Muscle of leg (tissue), 11 donors: ENCODE measurements around the gene ZNF487. TPM values are rescaled to one million over a fixed set of nuclear protein-coding genes. Genes with fewer than 3 reads are reported as not detected.
"Not testable (repeated sequence)": the region's sequence is repeated elsewhere in the genome, so short reads cannot be mapped to it uniquely, and the experiment has no call there.

ENCODE experiments used
- DNase-seq: peaks from one replicate; pipeline ENCODE4 v3.0.0; 2013
- H3K27ac ChIP-seq: one replicate; pipeline ENCODE4 v1.5.1; 2013; ENCODE audit warnings: mild to moderate bottlenecking, low read length, control low read depth
- H3K27me3 ChIP-seq: one replicate; pipeline ENCODE4 v1.6.1; 2013; ENCODE audit warnings: low read length; ENCODE audit not compliant: control insufficient read depth, insufficient read depth
- H3K36me3 ChIP-seq: one replicate; pipeline ENCODE4 v1.6.1; 2013; ENCODE audit warnings: low read length; ENCODE audit not compliant: control insufficient read depth, insufficient read depth
- H3K4me1 ChIP-seq: one replicate; pipeline ENCODE4 v1.6.1; 2013; ENCODE audit warnings: low read length; ENCODE audit not compliant: control insufficient read depth, insufficient read depth
- H3K4me3 ChIP-seq: one replicate; pipeline ENCODE4 v1.5.1; 2013; ENCODE audit warnings: low read length, control low read depth
- H3K9me3 ChIP-seq: replicated peaks from 2 replicates; pipeline ENCODE4 v1.6.1; 2013; ENCODE audit warnings: low read depth, low read length; ENCODE audit not compliant: control insufficient read depth
- WGBS: methylation state at CpG from one replicate; pipeline ENCODE4 v1.1.5; 2013; ENCODE audit warnings: missing lambda C conversion rate; ENCODE audit not compliant: insufficient coverage; 5-methylcytosine and 5-hydroxymethylcytosine counted together
- polyA plus RNA-seq, 8 donors: library from polyadenylated mRNA; unstranded; fragments of 120-200 nt; gene quantifications; one replicate each; pipeline versions ENCODE4 v1.2.1 to v1.2.3, GENCODE V29; 2013; ENCODE audit warnings: inconsistent platforms in 1 of 8, low replicate concordance in 1 of 8; ENCODE audit not compliant: insufficient read length in 8 of 8, insufficient read depth in 1 of 8
- total RNA-seq: library from RNA; stranded (reverse); fragments of 120-200 nt; gene quantifications from one replicate; pipeline ENCODE4 v1.2.4, GENCODE V29; 2013

ZNF487 gene
- total and polyA plus RNA-seq, 9 donors = 3.6 to 5.9 (median 4.1) TPM

DNA sequence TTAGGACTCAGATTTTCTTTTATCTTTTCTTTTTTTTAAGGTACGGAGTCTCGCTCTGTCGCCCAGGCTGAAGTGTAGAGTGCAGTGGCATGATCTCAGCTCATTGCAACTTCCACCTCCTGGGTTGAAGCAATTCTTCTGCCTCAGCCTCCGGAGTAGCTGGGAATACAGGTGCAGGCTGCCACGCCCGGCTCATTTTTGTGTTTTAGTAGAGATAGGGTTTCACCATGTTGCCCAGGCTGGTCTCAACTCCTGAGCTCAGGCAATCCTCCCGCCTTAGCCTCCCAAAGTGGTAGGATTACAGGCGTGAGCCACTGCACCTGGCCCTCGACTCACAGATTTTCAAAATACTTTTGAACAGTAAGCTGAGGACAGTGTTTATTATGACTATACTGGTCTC, 17.1 kb downstream of the ZNF487 start:
- H3K4me3 ChIP-seq, H3K9me3 ChIP-seq, H3K27ac ChIP-seq, H3K27me3 ChIP-seq, H3K36me3 ChIP-seq, DNase-seq: not testable (repeated sequence)
- H3K4me1 ChIP-seq = peaks cover 16% of the 10 kb centered on the region
- WGBS = 100% methylated on average over 1 of the region's 9 CpGs

DNA sequence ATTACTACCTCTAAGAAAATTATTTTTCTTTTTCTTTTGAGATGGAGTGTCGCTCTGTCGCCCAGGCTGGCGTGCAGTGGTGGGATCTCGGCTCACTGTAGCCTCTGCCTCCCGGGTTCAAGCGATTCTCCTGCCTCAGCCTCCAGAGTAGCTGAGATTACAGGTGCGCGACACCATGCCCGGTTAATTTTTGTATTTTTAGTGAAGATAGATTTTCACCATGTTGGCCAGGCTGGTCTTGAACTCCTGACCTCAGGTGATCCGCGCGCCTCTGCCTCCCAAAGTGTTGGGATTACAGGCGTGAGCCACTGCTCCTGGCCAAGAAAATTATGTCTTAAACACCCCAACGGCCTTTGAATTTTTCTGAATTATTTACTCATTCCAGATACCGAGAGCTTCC, 19.6 kb downstream of the ZNF487 start:
- not testable (repeated sequence) for H3K36me3 ChIP-seq
- H3K27ac ChIP-seq = peak overlapping the region; percentile 13
- 100% methylated on average over 11 of the region's 15 CpGs for WGBS

DNA sequence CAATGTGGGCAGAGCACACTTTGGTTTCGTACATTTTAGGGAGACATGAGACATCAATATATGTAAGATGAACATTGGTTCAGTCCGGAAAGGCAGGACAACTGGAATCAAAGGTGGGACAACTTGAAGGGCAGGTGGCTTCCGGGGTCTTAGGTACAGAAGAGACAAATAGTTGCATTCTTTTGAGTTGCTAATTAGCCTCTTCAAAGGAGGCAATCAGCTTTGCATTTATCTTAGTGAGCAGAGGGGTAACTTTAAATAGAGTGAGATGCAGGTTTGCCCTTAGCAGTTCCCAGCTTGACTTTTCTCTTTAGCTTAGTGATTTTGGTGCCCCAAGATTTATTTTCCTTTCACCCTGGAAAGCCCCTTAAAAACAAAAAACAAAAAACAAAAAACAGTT, 21.3 kb downstream of the ZNF487 start:
- Histone ChIP-seq H3K4me3 (no peak overlapping the region), H3K27me3 (no peaks in the 10 kb centered on the region), H3K9me3 (no peaks in the 10 kb centered on the region), H3K4me1 (peaks cover 16% of the 10 kb centered on the region), H3K27ac (no peak overlapping the region), H3K36me3 (no peaks in the 10 kb centered on the region)
- DNase-seq = no peak
- WGBS = 56% methylated on average over 3 of the region's 3 CpGs

More for the DNA sequence above, 19.6 kb downstream of the ZNF487 start:
- H3K27me3 ChIP-seq, DNase-seq, H3K9me3 ChIP-seq, H3K4me3 ChIP-seq: not testable (repeated sequence)
- peaks cover 16% of the 10 kb centered on the region for H3K4me1 ChIP-seq

- 0% methylated on average over 2 of the region's 5 CpGs for WGBS
- Histone ChIP-seq H3K27me3 (no peaks in the 10 kb centered on the region), H3K27ac (no peak overlapping the region), H3K36me3 (no peaks in the 10 kb centered on the region), H3K4me3 (no peak overlapping the region), H3K4me1 (no peaks in the 10 kb centered on the region), H3K9me3 (no peaks in the 10 kb centered on the region)
- peak; percentile 89 for DNase-seq
Measured at GRCh38 chr10:43461950-43462349, 25.0 kb downstream of the ZNF487 start.

DNA sequence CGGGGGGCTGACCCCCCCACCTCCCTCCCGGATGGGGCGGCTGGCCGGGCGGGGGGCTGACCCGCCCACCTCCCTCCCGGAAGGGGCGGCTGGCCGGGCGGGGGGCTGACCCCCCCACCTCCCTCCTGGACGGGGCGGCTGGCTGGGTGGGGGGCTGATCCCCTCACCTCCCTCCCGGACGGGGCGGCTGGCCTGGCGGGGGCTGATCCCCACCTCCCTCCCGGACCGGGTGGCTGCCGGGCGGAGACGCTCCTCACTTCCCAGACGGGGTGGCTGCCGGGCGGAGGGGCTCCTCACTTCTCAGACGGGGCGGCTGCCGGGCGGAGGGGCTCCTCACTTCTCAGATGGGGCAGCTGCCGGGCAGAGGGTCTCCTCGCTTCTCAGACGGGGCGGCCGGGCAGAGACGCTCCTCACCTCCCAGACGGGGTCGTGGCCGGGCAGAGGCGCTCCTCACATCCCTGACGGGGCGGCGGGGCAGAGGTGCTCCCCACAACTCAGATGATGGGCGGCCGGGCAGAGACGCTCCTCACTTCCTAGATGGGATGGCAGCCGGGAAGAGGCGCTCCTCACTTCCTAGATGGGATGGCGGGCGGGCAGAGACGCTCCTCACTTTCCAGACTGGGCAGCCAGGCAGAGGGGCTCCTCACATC, 28.3 kb downstream of the ZNF487 start:
- H3K9me3 ChIP-seq, H3K27me3 ChIP-seq, H3K27ac ChIP-seq, H3K36me3 ChIP-seq, H3K4me1 ChIP-seq, H3K4me3 ChIP-seq, DNase-seq: not testable (repeated sequence)
- 98% methylated on average over 14 of the region's 49 CpGs for WGBS

- not testable (repeated sequence) for H3K9me3 ChIP-seq, H3K27me3 ChIP-seq, H3K4me1 ChIP-seq, H3K27ac ChIP-seq, H3K4me3 ChIP-seq, H3K36me3 ChIP-seq, DNase-seq
- WGBS = 97% methylated on average over 20 of the region's 24 CpGs
Measured at GRCh38 chr10:43465736-43466120, 28.8 kb downstream of the ZNF487 start.

GRCh38 chr10:43471146-43471545, 34.2 kb downstream of the ZNF487 start:
- Histone ChIP-seq H3K36me3 (no peaks in the 10 kb centered on the region), H3K9me3 (no peaks in the 10 kb centered on the region), H3K27ac (no peak overlapping the region), H3K4me1 (no peaks in the 10 kb centered on the region), H3K27me3 (no peaks in the 10 kb centered on the region), H3K4me3 (no peak overlapping the region)
- no peak for DNase-seq
- WGBS = 93% methylated on average over 14 of the region's 14 CpGs

- H3K4me1 ChIP-seq = no peaks in the 10 kb centered on the region
- H3K27ac ChIP-seq = no peak overlapping the region
- no peak for DNase-seq
- H3K9me3 ChIP-seq = no peaks in the 10 kb centered on the region
- no peaks in the 10 kb centered on the region for H3K36me3 ChIP-seq
- H3K27me3 ChIP-seq = no peaks in the 10 kb centered on the region
- WGBS = 72% methylated on average over 2 of the region's 3 CpGs
- H3K4me3 ChIP-seq = no peak overlapping the region
Measured at GRCh38 chr10:43471935-43472720, 35.2 kb downstream of the ZNF487 start.

GRCh38 chr10:43479275-43479674, 42.4 kb downstream of the ZNF487 start:
- DNase-seq = no peak
- Histone ChIP-seq H3K27me3 (no peaks in the 10 kb centered on the region), H3K36me3 (peaks cover 4% of the 10 kb centered on the region), H3K4me3 (no peak overlapping the region), H3K27ac (no peak overlapping the region), H3K9me3 (peaks cover 19% of the 10 kb centered on the region), H3K4me1 (no peaks in the 10 kb centered on the region)

DNA sequence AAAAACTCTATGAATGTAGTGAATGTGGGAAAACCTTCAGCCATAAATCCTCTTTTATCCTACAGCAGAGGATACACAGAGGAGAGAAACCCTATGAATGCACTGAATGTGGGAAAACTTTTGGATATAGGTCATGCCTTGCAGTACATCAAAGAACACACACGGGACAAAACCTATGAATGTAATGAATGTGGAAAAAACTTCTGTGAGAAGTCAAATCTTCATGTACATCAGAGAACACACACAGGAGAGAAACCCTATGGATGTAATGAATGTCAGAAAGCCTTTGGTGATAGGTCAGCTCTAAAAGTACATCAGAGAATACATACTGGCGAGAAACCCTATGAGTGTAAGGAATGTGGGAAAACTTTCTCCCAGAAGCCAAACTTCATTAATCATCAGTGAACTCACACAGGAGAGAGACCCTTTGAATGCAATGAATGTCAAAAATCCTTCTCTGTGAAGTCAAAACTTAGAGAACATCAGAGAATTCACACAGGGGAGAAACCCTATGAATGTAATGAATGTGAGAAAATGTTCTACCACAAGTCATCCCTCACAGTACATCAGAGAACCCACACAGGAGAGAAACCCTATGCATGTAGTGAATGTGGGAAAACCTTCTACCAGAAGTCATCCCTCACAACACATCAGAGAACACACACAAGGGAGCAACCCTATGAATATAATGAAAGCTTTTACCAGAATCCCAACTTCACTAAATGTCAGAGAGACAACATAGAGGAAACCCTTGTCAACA, 45.6 kb downstream of the ZNF487 start:
- H3K9me3 ChIP-seq = peaks cover 29% of the 10 kb centered on the region

More for the DNA sequence above, 45.6 kb downstream of the ZNF487 start:
- no peak for DNase-seq
- Histone ChIP-seq H3K27me3 (no peaks in the 10 kb centered on the region), H3K27ac (no peak overlapping the region), H3K4me3 (no peak overlapping the region), H3K36me3 (peaks cover 4% of the 10 kb centered on the region), H3K4me1 (no peaks in the 10 kb centered on the region)
- WGBS = no CpG with 5 or more reads among the region's 2 CpGs
